Parietal lobe (tissue), 1 donor: ENCODE data around the gene CBLIF. TPM values are rescaled to one million over a fixed set of nuclear protein-coding genes. Genes with fewer than 3 reads are reported as not detected.

Experiments
- total RNA-seq: library from RNA; depleted of rRNA; stranded (reverse); fragments of >200 nt; gene quantifications from one replicate; pipeline ENCODE4 v1.2.3, GENCODE V29; 2014

The CBLIF gene
- total RNA-seq, result not detected

DNA sequence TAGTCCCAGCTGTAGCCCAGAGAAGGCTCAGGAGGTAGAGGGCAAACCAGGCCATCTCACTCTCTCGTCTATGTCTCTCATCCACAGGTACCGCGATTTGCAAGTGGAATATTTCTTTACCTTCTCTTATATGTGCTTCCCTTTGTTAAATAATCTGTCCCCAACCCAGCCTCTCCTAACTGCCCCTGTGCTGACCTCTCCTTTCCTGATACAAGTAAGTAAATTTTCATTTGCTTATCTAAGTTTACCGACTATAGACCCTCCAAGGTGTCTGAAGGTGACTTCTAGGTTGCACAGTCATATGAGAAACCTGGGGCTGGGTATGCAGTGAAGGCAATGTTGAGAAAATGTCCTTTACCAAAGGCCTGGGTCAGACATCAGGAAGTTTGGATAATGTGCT lies at the start of gene CBLIF:
CBLIF (minus strand) TSS at position 101 of the 400 bp plus-strand sequence; CDS start at position 55, 46 bp downstream.

DNA sequence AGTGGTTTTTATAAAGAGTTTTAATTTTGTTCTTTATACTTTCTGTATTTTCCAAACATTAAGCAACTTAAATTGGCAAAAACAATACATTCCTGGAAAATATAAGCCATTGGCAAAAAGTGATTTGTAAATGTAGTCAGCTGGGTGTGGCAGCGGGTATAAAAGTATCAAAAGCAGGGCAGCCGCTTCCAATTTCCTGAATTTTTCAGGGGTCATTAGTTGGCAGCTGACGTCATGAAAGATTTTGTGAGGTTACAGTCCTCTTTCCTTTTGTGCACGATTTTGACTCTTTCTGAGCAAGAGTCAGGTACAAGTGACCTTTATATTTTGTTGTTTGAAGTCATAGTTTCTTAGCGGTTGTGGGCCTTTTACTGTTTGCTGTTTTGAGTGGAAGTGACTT lies 33.3 kb upstream of the CBLIF start, which contains the start of gene OOSP3:
OOSP3 (plus strand) TSS at position 208 of the 400 bp plus-strand sequence; CDS start at position 235, 27 bp downstream.

DNA sequence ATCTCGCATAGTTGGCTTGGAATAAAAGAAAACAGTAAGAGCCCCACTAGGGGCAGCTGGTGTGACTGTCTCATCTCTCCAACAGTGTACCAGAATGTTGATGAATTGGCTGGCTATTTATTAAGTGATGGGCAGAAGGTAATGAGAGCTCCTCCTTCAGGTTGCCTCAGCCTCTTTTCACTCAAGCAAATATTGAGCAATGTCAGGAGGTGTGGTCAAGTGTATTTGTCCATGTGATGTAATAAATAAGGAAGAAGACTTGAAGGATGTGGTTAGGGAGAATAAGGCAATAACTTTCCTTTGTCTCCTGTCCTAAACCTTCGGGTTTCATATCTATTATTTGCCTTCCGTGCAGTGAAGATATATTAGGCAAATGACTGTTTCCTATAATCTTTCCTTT lies 21.1 kb upstream of the CBLIF start, which contains the start of gene TCN1:
TCN1 (minus strand) TSS at position 91 of the 400 bp plus-strand sequence; CDS start at position 74, 17 bp downstream.

GRCh38 chr11:59810189-59810910 lies 34.9 kb downstream of the CBLIF start, which contains the start of gene MRPL16:
Gene MRPL16 (minus strand): TSS chr11:59810778. CDS start chr11:59810658, 120 bp downstream.

Other genes starting within 250 kb of the CBLIF start
- 43.2 TPM for gene OSBP, start 229.7 kb downstream of the CBLIF start, total RNA-seq
- 10.6 TPM for gene PATL1, start 176.5 kb downstream of the CBLIF start, total RNA-seq
- gene OR10V1, start 131.7 kb downstream of the CBLIF start, total RNA-seq, result not detected
- 49.5 TPM for gene STX3, start 90.1 kb downstream of the CBLIF start, total RNA-seq
- gene MRPL16, start 34.7 kb downstream of the CBLIF start, total RNA-seq, result 20.7 TPM
- gene TCN1, start 21.0 kb upstream of the CBLIF start, total RNA-seq, result not detected
- gene OOSP3, start 33.3 kb upstream of the CBLIF start, total RNA-seq, result not detected
- not detected for gene OOSP1, start 92.9 kb upstream of the CBLIF start, total RNA-seq
- not detected for gene OOSP4A, start 118.5 kb upstream of the CBLIF start, total RNA-seq
- gene OOSP4B, start 171.7 kb upstream of the CBLIF start, total RNA-seq, result not detected
- not detected for gene OOSP2, start 194.9 kb upstream of the CBLIF start, total RNA-seq
- not detected for gene MS4A3, start 211.2 kb upstream of the CBLIF start, total RNA-seq
- not detected for gene MS4A2, start 243.2 kb upstream of the CBLIF start, total RNA-seq